Midbrain (tissue), 1 donor: ENCODE data around the gene THAP2.

Source experiments
- DNase-seq: peaks from one replicate; lab custom pipeline; 2025; lab: John Stamatoyannopoulos, UW

THAP2 gene

DNA sequence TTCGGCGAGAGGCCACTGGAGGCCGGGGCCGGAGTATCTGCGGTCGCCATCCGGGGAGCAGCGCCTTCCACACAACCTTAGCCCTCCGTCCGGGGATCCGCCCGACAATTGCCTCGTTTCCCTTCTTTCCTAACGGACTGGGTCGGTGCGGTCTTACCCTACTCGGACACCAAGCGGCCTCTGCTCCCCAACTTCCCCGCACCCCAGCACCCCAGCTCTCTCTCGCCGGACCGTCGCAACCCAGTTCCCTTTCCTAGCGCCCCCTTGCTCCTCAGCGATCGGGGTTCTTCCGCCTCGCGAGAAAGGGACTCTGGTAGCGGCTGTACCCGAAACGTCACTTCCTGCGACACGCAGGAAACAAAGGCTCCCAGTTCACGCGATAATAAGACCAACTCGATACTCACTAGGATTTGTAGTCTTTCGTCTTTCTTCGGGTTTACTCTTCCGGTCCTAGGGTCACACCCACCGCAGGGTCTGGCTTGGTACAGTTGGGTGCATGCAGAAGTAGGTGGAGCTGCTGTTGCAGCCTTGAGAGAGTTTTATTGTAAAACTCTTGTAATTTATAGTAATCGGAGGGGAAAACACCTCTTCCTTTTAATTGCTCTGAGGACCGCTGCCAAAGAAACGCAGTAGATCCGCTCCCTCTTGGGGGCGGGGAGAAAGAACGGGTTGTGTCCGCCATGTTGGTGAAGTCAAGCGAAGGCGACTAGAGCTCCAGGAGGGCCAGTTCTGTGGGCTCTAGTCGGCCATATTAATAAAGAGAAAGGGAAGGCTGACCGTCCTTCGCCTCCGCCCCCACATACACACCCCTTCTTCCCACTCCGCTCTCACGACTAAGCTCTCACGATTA lies at the start of gene THAP2, which contains the start of gene ZFC3H1:
TSS of gene THAP2 (plus strand) at position 741 of the 850 bp plus-strand sequence. CDS start 209 bp downstream, outside the sequence.
TSS of gene ZFC3H1 (minus strand) at position 288 of the 850 bp plus-strand sequence. CDS start at position 50, 238 bp downstream.
- peak; percentile 99 for DNase-seq

DNA sequence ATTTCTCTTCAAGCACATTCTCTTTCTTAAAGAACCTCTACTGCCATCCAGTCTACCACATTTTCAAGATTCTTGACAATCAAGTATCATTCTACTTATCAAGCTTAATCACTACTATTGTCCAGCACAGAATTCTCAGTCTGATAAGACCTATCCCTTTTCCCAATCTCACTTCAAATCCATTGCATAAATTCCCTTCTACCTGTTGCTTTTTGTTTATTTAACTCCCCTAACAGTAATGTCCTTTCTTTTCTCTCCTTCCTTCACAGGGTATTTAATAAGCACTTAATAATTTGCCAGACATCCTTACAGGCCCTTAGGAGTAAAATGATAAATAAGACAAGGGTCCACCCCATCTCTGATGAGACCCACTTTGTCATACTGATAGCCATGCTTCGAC lies 42.2 kb upstream of the THAP2 start:
- no peak for DNase-seq

- no peak for DNase-seq
Observed at GRCh38 chr12:71625476-71625875, 38.6 kb upstream of the THAP2 start.

DNA sequence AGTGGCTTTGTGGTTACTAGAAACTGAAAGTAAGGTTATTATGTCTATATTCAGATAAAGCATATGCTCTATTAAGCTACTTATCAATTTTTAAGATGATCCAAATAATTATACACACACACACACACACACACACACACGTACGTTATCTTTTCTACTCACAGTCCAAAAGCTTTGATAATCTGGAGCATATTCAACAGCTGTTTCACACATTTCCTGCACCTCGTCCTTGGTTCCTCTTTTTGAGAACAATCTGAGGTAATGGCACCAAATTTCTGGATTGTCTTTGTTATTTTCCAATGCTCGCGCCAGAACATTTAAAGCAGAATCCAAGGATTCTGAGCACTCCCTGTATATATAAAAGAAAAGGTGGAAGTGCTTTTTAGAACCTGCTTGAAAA lies 38.0 kb upstream of the THAP2 start:
- DNase-seq, result no peak

DNA sequence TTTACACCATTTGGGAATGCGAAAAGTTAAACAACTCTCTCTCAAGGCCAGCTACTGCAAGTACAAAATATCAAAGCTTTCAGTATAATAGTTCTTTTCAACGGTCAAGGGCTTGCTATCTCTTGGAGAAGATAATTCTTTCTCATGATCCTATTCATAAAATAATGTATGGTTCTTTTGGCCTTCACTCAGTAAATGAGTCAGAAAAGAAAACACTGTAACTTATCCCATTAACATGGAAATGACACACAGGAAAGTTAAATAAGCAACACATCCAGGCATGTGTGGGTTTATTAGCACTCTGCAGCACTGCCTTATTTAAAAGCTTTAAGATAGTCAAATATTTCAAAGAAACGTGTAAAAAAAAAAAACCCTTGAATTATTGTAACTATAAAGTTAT lies 37.3 kb upstream of the THAP2 start:
- DNase-seq, result no peak

DNA sequence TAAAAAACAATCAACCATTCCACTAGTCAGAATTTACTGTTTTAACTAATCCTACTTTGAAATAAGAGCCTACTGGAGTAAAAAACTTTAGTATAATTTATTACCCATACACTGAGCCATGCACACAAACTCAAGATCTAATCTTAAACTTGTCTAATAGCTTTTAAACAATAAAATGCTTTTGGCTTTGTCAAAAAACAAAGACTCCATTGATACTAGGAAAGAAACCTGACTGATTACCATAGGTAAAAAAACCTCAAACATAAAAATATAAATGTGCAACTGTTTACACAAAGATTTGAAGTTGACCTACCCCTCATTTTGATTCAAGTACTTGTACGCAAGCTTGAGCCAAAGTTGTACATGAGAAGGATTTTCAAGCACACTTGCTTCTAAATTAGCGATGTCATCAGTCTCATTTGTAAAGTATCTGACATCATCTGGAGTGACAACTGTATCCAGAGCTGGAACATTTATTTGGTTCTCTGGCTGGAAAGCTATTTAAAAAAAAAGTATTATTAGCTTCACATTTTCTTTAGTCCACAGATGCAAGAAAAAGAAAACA lies 36.6 kb upstream of the THAP2 start:
- no peak for DNase-seq

GRCh38 chr12:71636704-71637115 lies 27.4 kb upstream of the THAP2 start:
- peak; percentile 77 for DNase-seq

DNA sequence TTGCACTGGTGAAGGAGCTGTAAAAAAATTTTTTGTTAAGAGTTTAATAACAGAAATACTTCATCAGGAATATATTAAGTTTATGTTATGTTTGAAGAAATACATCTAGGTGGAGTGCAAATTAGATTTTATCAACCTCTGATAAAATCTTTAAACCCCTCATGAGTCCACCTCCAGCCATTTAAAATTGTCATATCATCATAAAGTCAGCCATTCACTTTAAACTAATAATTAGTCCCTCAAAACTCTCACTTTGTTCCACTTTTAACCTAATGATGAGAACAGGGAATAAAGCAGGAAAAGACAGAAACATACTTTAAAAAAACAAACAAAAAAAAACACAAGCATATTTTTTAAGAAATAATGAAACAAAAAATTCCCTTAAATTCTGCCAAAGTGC lies 25.6 kb upstream of the THAP2 start:
- no peak for DNase-seq

GRCh38 chr12:71639341-71639760 lies 24.8 kb upstream of the THAP2 start:
- peak; percentile 28 for DNase-seq

GRCh38 chr12:71640316-71640715 lies 23.8 kb upstream of the THAP2 start:
- no peak for DNase-seq

GRCh38 chr12:71641390-71641789 lies 22.7 kb upstream of the THAP2 start:
- no peak for DNase-seq

- DNase-seq, result no peak
Observed at GRCh38 chr12:71642264-71642663, 21.8 kb upstream of the THAP2 start.

GRCh38 chr12:71645268-71645667 lies 18.8 kb upstream of the THAP2 start:
- DNase-seq, result no peak

GRCh38 chr12:71646512-71646911 lies 17.6 kb upstream of the THAP2 start:
- DNase-seq, result no peak

DNA sequence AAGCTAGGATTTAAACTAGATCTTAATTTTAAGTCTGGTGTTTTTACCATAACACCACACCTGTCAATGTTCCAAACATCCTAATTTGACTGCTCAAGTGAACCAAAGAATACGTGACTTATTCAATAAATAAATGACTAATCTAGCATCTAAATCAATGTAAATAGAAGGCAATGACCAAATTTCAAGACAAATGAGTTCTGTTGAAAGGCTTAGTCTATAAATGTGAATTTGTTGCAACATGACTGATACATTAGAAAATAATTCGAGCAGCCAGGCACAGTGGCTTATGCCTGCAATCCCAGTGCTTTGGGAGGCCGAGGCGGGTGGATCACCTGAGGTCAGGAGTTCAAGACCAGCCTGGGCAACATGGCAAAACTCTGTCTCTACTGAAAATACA lies 15.6 kb upstream of the THAP2 start:
- DNase-seq, result no peak

DNA sequence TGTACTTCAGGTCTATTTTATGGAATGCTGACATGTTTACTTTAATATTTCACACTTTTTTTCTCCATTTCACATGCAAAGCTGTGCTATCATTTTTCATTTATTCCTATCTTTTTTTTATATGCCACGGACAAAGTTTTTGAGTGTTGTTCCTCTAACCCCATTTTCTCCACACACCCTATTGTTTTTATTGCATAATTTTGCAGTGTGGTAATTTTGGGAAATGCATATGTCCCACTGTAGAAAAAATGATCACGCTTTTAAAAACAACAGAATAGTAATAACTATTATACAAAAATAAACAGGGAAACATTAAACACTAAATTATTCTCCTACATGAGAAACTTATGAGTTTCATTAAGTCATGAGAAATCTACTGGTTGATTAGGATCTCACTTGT lies 14.7 kb upstream of the THAP2 start:
- DNase-seq, result no peak

- no peak for DNase-seq
Observed at GRCh38 chr12:71652656-71653055, 11.4 kb upstream of the THAP2 start.

- no peak for DNase-seq
Observed at GRCh38 chr12:71653137-71653536, 11.0 kb upstream of the THAP2 start.

DNA sequence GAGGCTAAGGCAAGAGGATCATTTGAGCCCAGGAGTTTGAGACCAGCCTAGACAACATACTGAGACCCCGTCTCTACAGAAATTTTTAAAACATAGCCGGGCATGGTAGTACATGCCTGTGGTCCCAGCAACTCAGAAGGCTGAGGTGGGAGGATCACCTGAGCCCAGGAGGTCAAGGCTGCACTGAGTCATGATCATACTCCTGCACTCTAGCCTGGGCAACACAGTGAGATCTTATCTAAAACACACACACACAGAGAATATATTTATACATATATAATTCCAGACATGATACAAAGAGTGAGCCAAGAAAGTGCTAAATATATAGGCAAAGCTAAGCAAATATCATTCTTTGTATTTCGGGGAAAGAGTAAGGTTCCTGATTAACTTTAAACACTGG lies 9.9 kb upstream of the THAP2 start:
- no peak for DNase-seq

GRCh38 chr12:71655495-71655894 lies 8.6 kb upstream of the THAP2 start:
- no peak for DNase-seq

DNA sequence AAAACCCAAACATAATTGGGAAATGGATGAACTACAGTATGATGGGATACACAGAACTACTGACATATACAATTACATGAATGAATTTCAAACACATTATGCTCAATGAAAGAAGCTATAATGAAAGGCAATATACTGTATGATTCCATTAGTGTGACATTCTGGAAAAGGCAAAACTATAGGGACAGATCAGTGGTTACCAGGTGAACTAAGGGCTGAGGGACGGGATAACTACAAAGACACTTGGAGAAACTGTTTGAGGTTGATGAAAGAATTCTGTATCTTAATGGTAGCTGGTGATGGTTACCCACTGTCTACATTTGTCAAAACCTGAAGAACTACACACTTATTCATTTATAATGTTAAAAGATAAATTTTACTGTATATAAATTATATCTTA lies 8.2 kb upstream of the THAP2 start:
- no peak for DNase-seq

- DNase-seq, result no peak
Observed at GRCh38 chr12:71656740-71657139, 7.4 kb upstream of the THAP2 start.

GRCh38 chr12:71661977-71662530 lies 2.0 kb upstream of the THAP2 start:
- no peak for DNase-seq
